ENCODE measurements around the gene IFT22. TPM values are rescaled to one million over a fixed set of nuclear protein-coding genes. Genes with fewer than 3 reads are reported as not detected.

IFT22 gene
- total and polyA plus RNA-seq, 2 of the 8 experiments (the other 6 are each of a cell fraction or from before 2014, with no cell fraction given), result 17.7 to 18.9 TPM

DNA sequence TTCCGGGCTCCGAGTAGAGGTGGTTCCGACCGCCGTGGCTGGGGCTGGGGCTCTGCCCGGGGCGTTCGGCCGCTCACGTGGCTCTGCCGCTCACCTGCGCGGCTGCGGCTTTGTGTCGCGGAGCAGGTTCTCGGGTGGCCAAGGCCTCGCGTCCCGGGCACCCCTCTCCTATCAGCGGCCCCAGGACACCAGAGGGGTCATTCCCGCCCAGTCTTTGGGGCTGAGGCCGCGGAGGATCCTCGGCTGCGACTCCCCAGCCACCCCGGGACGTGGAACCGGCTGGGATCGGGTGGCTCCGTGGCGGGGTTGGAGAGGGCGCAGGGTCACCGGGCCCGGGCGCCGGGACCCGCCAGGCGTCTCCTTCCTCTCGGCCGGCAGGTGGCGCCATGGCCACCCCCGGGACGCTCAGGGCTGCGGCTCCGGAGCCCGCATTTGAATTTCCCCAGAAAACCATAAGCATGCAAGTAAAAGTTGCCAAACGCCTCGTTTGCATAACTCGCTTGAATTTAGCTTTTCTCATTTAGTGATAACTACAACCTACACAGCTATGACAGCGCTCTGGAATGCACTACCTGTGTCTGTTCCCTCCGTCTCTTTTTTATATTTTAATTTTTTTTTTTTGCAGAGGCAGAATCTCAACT lies 42.2 kb upstream of the IFT22 start:
- Histone ChIP-seq H3K36me3 (ENCODE audit: control insufficient read depth in 2 of 4, insufficient read depth in 4 of 4, low read length in 3 of 4) (peaks cover 0 to 3% (median 0%) of the 10 kb centered on the region in 4 experiments; a peak in 1 of 8 replicates), H2BK120ac (replicated peaks; ENCODE audit: low read depth, low read length) (peak overlapping the region; percentile 87), H3K79me1 (ENCODE audit: low read depth, low read length) (peaks cover 3% of the 10 kb centered on the region), H3K27me3 (replicated peaks in 1 of 4; ENCODE audit: control insufficient read depth in 3 of 4, extremely low read depth in 1 of 4, insufficient read depth in 3 of 4, low read length in 3 of 4) (no peaks in the 10 kb centered on the region; a peak in 1 of 7 replicates), H3K27ac (ENCODE audit: low read depth, low read length) (peak overlapping the region; percentile 86; the same call in 1 of the 2 replicates), H4K20me1 (replicated peaks in 1 of 2; ENCODE audit: control insufficient read depth in 1 of 2, insufficient read depth in 2 of 2, low read length in 2 of 2) (peaks cover 0 to 2% of the 10 kb centered on the region in 2 experiments), H3K4me2 (ENCODE audit: insufficient read depth in 1 of 2, low read depth in 2 of 2, low read length in 2 of 2) (peak overlapping the region; percentile 23 to 80), H4K5ac (ENCODE audit: insufficient read length, low read depth, low read length) (peak overlapping the region; percentile 98), H2AK5ac (ENCODE audit: low read depth, low read length) (no peak overlapping the region), H4K8ac (ENCODE audit: extremely low read depth, insufficient read depth, low read length) (peak overlapping the region; percentile 99), H2BK5ac (ENCODE audit: low read depth, low read length) (peak overlapping the region; percentile 90; the same call in 1 of the 2 replicates), H3K9ac (replicated peaks in 1 of 4; ENCODE audit: extremely low read depth in 1 of 4, low read depth in 3 of 4, low read length in 3 of 4) (peak overlapping the region; percentile 75 to 94 (median 86)), H2AFZ (ENCODE audit: low read length) (no peak overlapping the region; the same call in 1 of the 2 replicates), H2BK15ac (ENCODE audit: low read length) (no peak overlapping the region), H2BK20ac (ENCODE audit: low read length) (no peak overlapping the region), H3K79me2 (ENCODE audit: control insufficient read depth in 1 of 2, insufficient read depth in 2 of 2, low read length in 2 of 2) (peaks cover 4 to 45% of the 10 kb centered on the region in 2 experiments; a peak in 3 of 4 replicates), H3K9me3 (ENCODE audit: insufficient read depth in 2 of 2, low read depth in 1 of 2, low read length in 1 of 2) (no peaks in the 10 kb centered on the region), H3K18ac (ENCODE audit: extremely low read depth, low read length) (peak overlapping the region; percentile 100), H4K91ac (replicated peaks; ENCODE audit: insufficient read length, low read length) (peak overlapping the region; percentile 98), H2BK12ac (ENCODE audit: low read depth, low read length) (peak overlapping the region; percentile 80; the same call in 1 of the 2 replicates), H3K14ac (ENCODE audit: insufficient read length) (no peak overlapping the region), H3K56ac (replicated peaks; ENCODE audit: insufficient read length, low read depth, low read length) (peak overlapping the region; percentile 90), H3K4me3 (ENCODE audit: extremely low read depth in 1 of 4, insufficient read depth in 2 of 4, low read depth in 3 of 4, low read length in 4 of 4) (peak overlapping the region; percentile 64 to 84 (median 73)), H3K23ac (ENCODE audit: insufficient read length) (no peak overlapping the region), H3K4me1 (replicated peaks in 1 of 4; ENCODE audit: control insufficient read depth in 3 of 4, insufficient read depth in 4 of 4, low read length in 3 of 4) (peaks cover 0 to 3% (median 2%) of the 10 kb centered on the region in 4 experiments; a peak in 3 of 7 replicates), H3K4ac (replicated peaks; ENCODE audit: insufficient read length, low read depth, low read length) (peak overlapping the region; percentile 99), H3K23me2 (ENCODE audit: low read depth, low read length) (peaks cover 5% of the 10 kb centered on the region)
- WGBS, 2 experiments (ENCODE audit: extremely low coverage in 1 of 2, insufficient coverage in 1 of 2, insufficient read length in 1 of 2, insufficient replicate concordance in 2 of 2, low coverage in 1 of 2, low lambda C conversion rate in 2 of 2, missing lambda C conversion rate in 1 of 2), result 2% methylated on average over 39 of the region's 52 CpGs; no CpG with 5 or more reads in 1 of the 2 experiments
- POLR2A ChIA-PET (ENCODE audit: partially characterized antibody), result interaction anchor here (1.1 to 5.7 kb wide), 8 partner anchors 9 to 42 kb away, joined by 3 to 29 read pairs (median 6); partner anchors contain the start of gene IFT22
- CTCF ChIA-PET (ENCODE audit: partially characterized antibody), result interaction anchor here (0.7 to 36.0 kb wide), 27 partner anchors 9 to 164 kb away, joined by 3 to 728 read pairs (median 3); no protein-coding TSS in a partner anchor
- FAIRE-seq (no peak), DNase-seq (ENCODE audit: low read depth in 1 of 2, low spot score in 2 of 2) (peak in 1 of 2 experiments; percentile 89)
- TF ChIP-seq, protein P1, sequence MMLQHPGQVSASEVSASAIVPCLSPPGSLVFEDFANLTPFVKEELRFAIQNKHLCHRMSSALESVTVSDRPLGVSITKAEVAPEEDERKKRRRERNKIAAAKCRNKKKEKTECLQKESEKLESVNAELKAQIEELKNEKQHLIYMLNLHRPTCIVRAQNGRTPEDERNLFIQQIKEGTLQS (IDR thresholded peaks at IDR 0.05; ENCODE audit: insufficient read depth, low read depth, low read length), result no peak
- TF ChIP-seq FOSL1 (IDR thresholded peaks at IDR 0.05; ENCODE audit: insufficient read depth, low read depth, low read length), result no peak
- 0 out of 2 replicates have a peak, but pooled peaks have one; percentile 11 for TF ChIP-seq YY1 (IDR thresholded peaks at IDR 0.05; ENCODE audit: low read depth, low read length)
- peak; percentile 36; the same call in 1 of the 2 replicates for TF ChIP-seq POLR2AphosphoS5 (IDR thresholded peaks at IDR 0.05; ENCODE audit: low read depth, low read length)
- TF ChIP-seq GTF2F1 (IDR thresholded peaks at IDR 0.05; ENCODE audit: borderline replicate concordance, low read depth, low read length), result peak; percentile 70; the same call in 1 of the 2 replicates
- TF ChIP-seq, protein P2, sequence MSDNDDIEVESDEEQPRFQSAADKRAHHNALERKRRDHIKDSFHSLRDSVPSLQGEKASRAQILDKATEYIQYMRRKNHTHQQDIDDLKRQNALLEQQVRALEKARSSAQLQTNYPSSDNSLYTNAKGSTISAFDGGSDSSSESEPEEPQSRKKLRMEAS (IDR thresholded peaks at IDR 0.05), result peak; percentile 50
- TF ChIP-seq, protein P3, sequence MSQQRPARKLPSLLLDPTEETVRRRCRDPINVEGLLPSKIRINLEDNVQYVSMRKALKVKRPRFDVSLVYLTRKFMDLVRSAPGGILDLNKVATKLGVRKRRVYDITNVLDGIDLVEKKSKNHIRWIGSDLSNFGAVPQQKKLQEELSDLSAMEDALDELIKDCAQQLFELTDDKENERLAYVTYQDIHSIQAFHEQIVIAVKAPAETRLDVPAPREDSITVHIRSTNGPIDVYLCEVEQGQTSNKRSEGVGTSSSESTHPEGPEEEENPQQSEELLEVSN (IDR thresholded peaks at IDR 0.05), result 0 out of 2 replicates have a peak, but pooled peaks have one; percentile 14
- no peak for TF ChIP-seq KDM4A (IDR thresholded peaks at IDR 0.05; ENCODE audit: low read depth, low read length, severe bottlenecking)
- TF ChIP-seq SP2 (IDR thresholded peaks at IDR 0.05; ENCODE audit: low read length), result no peak
- TF ChIP-seq SUZ12 (IDR thresholded peaks at IDR 0.05; ENCODE audit: low read length), result no peak

Data from H1 (cell line).